GM21529 (cell line): ENCODE data around the gene ACSL5.
"Not testable (repeated sequence)": the region's sequence is repeated elsewhere in the genome, so short reads cannot be mapped to it uniquely, and the experiment has no call there.

Experiments used
- ATAC-seq: cut with Tn5 transposase; IDR thresholded peaks from one replicate; pipeline ENCODE4 v1.9.1; 2021; ENCODE audit not compliant: unreplicated experiment

ACSL5 gene

DNA sequence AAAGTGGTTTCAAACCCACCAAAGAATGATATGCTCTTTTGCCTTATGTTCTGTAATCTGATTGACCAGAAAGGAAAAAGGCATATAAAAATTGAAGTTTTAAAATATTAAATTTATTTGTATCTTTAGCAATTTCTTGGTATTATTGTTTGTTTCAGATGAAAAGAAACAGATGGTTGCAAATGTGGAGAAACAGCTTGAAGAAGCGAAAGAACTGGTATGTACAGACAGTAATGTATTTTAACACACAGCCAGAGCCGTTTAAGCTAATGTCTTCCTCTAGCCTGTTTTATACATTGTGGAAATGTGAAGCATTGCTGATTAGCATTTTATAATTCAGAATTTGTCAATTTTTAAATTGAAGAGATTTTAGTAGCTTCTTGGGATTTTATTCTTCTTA, 86.5 kb downstream of the ACSL5 start:
- ATAC-seq = no peak

DNA sequence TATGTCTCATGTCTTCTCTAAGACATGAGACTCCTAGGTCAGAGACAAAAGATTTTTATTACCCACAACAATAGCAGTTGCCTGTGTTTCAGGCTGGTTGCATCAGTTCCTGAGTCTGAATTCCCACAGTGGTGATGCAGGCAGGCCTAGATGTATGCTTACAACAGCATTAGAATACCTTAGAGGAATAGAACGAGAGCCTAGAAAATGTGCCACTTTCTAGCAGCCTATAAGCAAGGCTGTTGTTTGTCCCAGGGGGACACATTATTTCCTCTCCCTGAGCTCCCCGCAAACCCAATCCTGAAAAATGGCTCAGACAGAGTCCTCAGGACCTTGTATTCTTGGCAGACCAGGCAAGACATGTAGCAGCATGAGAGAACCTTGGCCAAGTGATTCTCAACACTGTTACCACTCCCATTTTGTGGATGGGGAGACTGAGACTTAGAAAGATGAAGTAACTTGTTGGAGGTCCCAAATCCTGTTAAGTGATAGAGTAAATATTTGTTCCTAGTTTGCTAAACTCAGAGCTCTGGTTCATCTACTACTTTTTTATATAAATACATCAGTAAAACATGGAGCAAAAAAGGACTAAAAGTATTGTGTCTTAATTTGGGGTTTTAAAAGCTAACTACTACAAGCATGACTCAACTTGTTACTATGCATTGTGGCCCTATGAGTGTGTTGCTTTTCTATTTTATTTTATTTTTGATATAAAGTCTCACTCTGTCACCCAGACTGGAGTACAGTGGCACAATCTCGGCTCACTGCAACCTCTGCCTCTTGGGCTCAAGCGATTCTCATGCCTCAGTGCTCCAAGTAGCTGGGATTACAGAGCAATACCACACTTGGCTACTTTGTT, 87.3 kb downstream of the ACSL5 start:
- ATAC-seq = no peak

DNA sequence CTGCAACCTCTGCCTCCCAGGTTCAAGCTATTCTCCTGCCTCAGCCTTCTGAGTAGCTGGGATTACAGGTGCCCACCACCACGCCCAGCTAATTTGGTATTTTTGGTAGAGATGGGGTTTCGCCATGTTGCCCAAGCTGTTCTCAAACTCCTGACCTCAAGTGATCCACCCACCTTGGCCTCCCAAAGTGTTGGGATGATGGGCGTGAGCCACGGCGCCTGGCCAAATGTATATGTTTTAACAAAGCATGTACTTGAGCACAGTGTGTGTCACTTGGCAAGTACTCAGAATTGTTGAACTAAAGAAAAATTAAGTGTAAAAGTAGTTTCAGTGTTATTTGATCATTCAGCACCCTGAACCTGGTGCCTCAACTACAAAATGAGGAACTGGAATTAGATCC, 90.2 kb downstream of the ACSL5 start:
- not testable (repeated sequence) for ATAC-seq

DNA sequence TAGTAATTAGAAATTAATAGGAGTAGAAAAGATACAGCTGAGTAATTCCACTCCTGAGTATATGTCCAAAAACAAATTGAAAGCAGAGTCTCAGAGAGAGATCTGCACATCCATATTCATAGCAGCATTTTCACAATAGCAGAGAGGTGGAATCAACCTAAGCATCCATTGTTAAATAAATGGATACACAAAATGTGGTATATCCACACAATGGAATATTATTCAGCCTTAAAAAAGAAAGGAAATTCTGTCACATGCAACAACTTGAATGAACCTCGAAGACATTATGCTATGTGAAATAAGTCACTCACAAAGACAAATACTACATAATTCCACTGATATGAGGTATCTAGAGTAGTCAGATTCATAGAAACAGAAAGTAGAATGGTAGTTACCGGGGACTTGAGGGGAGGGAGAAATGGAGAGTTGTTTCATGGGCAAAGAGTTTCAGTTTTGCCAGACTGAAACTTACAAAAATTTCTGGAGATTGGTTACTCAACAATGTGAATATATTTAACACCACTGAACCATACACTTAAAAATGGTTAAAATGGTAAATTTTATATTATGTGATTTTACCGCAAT, 91.5 kb downstream of the ACSL5 start:
- no peak for ATAC-seq

DNA sequence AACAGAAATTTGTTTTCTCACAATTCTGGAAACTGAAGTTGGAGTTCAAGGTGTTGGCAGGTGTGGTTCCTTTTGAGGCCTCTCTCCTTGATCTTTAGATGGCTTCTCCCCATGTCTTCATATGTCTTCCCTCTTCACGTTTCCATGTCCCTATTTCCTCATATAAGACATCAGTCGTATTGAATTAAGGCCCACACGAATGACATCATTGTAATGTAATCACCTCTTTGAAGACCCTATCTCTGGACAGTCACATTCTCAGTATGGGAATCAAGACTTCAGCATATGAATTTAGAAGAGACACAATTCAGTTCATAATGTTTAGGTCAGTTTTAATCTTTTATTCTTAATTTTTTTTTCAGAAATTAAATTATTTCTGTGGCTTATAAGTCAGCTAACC, 92.9 kb downstream of the ACSL5 start:
- ATAC-seq = no peak

DNA sequence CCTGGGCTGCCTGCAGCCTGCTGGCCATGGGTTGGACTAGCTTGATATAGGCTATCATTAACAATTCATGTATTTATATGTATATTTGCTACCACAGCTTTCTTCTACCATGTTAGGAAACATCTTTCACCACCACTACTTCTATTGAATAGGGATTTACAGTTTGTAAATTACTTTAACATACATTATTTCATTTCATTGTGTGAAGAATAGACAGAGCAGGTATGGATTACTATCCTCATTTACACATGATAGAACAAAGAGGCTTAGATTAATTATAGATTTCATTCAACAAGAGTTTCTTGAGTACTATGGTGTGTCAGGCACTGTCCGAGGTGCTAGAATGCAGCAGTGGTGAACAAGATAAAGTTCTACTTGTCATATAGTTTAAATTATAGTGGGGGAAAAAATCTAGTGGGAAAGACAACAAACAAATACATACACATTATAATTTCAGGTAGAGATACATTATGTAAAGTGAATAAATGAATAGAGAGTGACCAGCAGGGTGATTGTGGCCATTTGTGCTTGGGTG, 93.7 kb downstream of the ACSL5 start:
- ATAC-seq = no peak

DNA sequence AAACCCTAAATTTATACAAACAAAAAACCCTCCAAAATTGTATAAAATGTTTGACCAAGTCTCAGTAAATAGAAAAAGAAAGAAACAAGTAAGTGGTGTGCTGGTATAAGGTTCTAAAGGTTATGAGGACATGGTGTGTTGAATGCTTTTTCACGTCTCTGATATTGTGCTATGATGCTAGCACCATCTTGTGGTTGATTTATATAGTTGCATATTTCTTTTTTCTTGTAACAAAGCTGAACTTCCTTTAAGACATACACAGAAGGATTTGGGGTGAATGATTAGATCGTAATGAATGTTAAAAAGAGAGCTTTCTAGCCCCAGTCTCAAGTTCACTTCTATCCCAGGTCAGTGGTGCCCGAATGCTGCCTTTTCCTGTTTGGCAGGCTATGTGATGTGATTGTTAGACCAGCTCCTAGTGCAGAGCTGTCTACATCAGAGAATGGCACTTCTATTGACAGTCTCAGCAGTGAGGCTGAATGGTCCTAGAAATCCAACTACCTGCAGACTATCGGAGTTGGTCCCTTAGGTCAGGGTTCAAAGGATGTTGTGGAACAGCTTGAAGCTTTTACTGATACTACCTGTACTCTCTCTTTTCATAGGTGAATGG, 98.1 kb downstream of the ACSL5 start:
- ATAC-seq = peak; percentile 86

DNA sequence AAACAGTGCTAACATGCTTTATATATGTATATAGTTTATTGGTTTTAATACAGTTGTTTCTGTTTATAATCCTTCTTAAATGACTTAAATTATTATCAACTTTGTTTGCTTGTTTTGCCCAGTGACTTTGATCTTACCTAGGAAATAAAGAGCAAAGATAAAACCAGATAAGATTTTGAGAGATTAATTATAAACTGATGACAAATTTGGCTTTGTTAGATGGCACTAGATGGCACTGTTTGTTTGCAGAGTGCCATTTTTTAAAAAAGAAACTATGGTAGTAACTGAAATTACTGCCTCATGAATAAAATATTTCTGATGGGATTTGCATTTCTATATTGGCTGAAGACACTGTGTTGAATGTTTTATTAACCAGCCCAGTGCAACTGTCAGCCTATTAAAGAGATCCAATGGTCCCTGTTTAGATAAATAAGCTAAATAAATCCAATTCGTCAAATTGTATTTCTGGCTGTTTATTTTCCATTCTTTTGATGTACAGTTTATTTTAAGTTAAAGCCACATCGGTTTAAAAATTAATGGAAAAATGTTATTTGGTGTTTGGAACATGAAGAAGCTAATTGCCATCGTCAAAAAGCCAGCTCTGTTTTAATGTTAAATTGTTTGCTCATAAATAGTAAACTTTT, 101.8 kb downstream of the ACSL5 start:
- ATAC-seq = no peak
